Hepatic stellate cell (primary cell): ENCODE measurements around the gene AFAP1L2.

Source experiments
- DNase-seq: peaks from one replicate; pipeline ENCODE4 v3.0.0; 2011; ENCODE audit warnings: low spot score

The AFAP1L2 gene

DNA sequence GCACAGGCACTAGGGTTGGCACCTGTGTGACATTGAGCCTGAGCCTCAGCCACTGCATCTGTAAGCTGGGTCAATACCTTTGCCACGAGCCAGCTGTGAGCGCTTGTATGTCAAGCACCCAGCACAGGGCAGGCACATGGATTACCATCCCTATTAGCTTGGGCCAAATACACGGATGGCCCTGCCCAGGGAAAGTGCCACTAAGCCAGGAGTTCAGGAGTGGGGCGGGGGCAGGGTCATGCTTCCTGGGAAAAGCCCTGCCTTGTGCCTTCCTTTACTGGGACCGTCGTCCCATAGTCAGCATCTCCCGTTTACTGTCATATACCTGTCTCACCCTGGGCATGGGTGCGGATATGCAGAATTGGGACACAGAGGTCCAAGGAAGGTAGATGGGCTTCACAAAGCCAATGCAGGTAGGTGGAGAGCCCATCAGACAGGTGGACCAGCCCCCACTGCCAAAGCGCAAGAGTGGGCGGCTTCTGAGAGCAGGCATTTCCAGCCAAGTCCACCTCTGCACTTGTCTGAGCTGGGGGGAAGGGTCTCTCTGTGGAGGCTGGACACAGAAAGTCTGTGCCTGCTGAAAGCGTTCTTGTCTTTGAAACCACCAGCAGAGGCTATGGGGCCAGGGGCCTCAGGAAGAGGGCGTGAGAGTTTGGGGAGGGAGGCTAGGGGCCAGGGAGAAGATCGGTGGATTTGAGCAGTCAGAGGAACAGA, 92.6 kb downstream of the AFAP1L2 start:
- DNase-seq = no peak

DNA sequence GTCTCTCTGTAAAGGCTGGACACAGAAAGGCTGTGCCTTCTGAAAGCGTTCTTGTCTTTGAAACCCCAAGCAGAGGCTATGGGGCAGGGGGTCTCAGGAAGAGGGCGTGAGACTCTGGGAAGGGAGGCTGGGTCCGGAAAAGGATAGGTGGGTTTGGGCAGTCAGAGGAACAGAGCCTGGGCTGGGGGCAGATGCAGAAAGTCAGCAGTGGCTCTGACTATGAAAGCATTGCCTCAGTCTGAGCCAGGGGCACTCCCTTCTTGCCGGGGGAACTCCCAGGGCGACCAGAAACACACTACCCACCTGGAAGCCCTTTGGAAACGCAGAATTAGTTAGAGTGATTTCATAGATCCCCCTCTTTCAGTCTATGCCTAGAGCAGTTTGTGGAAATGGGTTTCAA, 93.3 kb downstream of the AFAP1L2 start:
- DNase-seq = no peak

DNA sequence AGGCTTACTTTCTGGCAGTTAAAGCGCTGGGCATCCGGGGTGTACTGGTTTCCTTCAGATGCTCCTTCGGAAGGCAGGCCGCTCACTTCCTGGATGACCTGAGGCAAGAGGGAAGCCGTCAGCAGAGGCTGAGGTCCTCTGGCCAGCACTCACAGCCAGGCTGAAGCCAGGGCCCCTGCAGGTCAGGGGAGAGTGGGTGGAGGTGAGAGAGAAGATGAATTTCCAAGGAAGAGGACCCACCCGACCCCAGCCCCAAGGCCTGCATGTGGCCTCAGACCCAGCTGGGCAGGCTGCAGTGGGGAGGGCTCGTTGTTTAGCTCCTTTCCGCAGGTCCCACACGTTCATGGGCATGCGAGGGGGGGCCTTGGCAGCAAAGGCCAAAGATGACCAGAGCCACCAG, 94.0 kb downstream of the AFAP1L2 start:
- DNase-seq = no peak

DNA sequence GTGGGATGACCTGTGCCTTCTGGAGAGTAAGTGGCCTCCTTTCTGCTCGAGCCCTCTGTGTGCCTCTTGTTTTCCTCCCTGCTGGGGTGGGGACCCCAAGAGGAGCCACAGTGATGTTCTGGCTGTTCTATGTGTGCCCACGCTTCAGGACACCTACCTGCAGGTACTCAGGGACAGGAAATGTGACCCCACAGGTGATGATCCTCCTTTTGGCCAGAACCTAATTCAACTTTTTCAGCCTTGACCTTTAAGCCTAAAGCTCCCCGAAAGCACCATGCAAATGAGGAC, 95.0 kb downstream of the AFAP1L2 start:
- DNase-seq = no peak

DNA sequence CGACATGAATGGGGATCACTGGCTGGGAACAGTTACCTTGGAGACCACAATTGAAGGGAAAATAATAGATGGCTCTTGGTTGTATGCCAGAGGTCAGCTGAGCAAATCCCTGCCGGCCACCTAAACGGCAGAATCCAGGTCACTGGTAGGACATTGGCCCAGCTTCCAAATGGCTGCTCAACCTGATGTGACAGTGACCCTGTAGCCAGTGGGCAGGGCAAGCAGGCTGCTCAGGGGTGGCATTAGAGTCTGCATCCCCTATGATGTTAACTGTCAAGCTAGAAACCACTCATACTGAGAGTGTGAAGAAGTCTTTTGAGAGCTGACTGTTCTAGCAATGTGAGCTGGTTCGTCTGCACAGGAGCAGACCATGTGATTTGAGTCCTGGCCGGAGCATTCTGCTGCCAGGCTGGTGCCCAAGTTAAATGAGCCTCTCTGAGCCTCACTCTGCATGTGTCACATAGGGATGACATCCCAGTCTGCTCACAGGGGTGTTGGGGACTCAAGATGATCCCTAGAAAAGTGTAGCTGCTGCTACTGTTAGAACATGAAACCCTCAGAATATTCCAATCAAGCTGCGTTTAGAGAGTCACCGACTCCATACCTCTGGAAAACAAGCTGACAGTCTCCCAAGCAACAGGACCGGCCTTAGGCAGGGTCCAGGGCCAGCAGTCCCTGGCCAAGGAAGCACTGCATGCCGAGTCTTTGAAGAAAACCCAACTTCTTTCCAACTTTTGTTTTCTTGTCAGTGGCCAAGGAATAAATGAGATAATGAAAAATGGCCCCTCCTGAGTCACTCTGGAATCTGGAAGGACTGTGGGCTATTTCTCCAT, 95.6 kb downstream of the AFAP1L2 start:
- peak; percentile 78 for DNase-seq

DNA sequence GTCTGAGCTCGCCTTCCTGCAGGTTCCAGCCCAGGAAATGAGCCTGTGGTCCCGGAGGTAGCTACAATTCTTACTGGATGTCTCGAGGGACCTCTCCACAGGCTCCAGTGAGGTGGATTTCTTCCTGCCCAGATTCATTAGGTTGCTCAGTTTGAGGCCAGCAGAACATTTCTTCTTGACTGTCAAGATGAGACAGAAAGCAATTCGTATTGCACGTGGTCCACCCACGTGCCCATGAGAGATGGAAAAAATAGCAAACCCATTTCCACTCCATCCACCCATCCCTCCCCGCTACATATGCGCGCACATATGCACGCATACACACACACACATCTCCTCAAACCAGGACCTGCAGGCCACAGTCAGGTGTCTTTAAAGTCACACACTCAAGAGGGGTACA, 96.6 kb downstream of the AFAP1L2 start:
- no peak for DNase-seq

DNA sequence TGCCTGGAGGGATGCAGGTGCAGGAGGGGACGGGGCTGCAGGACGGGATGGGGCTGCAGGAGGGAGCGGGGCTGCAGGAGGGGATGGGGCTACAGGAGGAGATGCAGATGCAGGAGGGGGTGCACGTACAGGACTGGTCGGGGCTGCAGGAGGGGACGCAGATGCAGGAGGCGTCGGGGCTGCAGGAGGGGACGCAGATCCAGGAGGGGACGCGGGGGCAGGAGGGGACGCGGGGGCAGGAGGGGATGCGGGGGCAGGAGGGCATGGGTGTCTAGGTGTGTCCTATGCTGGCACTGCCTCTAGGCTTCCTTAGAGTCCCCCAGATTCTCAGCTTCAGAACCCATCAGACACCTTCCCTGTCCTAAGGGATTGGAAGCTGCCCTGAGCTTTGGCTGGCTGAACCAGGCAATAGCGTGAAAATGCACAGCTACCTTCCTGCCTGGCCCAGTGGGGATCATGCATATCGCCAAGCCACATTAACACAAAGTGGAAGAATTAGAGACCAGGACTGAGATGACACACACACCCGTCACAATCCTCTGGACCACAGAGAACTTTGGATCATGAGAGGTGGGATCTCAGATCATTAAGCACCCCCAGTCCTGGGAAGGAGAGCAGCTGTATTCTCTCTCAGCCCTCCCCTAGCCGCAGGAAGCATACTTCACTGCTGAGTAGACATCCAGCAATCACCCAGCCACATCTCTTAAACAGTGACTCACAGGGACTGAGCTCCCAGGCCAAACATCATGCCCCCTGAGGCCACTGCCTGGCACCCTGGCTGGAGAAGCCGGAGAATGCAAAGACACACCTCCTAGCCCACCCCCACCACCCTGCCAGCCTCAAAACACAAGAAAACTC, 98.0 kb downstream of the AFAP1L2 start:
- peak; percentile 97 for DNase-seq

DNA sequence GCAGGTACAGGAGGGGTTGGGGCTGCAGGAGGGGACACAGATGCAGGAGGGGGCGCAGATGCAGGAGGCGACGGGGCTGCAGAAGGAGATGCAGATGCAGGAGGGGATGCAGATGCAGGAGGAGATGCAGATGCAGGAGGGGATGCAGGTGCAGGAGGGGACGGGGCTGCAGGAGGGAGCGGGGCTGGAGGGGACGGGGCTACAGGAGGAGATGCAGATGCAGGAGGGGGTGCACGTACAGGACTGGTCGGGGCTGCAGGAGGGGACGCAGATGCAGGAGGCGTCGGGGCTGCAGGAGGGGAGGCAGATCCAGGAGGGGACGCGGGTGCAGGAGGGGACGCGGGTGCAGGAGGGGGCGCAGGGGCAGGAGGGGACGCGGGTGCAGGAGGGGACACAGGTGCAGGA, 98.8 kb downstream of the AFAP1L2 start:
- DNase-seq = no peak

DNA sequence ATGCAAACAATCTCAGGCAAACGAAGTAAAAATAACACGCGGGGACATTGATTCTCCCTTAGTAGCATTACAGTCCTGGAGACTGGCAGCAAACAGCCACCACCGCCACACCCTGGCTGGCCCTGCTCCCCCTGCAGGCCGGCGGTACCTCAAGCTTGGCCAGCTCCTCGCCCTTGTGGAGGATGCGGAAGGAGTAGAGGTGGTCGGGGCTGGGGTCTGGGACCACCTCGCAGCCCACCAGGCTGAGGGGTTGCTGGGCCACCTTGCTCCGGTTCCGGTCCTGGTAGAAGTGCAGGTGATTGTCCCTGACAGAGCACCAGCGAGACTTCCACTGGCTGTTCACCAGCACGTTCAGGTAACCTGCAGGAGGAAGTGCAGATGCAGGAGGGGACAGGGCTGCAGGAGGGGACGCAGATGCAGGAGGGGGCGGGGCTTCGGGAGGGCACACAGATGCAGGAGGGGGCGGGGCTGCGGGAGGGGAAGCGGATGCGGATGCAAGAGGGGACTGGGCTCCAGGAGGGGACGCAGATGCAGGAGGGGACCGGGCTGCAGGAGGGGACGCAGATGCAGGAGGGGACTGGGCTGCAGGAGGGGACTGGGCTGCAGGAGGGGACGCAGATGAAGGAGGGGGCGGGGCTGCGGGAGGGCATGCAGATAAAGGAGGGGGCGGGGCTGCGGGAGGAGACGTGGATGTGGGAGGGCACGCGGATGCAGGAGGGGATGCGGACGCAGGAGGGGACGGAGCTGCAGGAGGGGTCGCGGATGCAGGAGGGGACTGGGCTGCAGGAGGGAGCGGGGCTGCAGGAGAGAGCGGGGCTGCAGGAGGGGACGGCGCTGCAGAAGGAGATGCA, 99.5 kb downstream of the AFAP1L2 start:
- DNase-seq = no peak

DNA sequence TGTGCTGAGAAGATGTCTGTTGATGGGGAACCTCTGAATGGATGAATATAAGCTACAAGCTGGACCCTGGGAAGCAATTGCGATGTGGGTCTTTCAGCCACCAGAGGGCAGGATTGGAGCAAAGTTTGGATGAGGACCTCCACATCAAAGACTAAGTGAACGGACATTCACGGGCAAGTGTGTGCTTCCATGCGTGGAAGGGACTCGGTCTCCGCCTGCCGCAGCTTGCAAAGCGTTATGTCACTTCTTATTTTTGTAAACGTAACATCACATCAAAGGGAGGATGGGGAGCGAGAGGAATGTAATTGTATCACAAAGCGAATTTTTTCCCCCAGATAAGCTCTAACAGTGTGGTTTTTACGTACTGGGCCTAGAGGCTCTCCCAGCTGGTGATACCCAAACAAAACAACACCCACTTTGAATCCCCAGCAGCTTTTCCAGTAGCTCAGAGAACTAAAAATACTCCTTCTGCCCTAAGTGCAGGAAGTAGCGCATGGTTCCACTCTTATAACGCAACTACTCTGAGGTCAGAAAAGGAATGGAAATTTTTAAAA, 100.2 kb downstream of the AFAP1L2 start:
- DNase-seq = peak; percentile 88

DNA sequence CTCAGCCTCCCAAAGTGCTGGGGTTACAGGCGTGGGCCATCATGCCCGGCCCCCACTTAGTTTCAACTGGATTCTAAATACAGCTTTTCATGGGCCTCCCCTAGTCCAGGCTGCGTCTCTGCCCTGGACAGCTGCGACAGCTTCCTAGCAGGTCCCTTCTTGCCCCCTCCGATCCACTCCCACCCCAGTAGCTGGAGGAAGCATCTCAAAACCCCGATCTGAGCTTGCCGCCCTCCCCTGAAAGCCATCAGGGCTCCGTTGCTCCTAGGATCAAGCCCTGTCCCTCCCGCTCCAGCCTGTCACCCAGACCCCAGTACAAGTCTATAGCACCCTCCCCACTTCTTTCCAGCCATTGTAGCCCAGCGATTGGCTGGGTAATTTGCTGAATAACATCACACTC, 100.7 kb downstream of the AFAP1L2 start:
- no peak for DNase-seq

DNA sequence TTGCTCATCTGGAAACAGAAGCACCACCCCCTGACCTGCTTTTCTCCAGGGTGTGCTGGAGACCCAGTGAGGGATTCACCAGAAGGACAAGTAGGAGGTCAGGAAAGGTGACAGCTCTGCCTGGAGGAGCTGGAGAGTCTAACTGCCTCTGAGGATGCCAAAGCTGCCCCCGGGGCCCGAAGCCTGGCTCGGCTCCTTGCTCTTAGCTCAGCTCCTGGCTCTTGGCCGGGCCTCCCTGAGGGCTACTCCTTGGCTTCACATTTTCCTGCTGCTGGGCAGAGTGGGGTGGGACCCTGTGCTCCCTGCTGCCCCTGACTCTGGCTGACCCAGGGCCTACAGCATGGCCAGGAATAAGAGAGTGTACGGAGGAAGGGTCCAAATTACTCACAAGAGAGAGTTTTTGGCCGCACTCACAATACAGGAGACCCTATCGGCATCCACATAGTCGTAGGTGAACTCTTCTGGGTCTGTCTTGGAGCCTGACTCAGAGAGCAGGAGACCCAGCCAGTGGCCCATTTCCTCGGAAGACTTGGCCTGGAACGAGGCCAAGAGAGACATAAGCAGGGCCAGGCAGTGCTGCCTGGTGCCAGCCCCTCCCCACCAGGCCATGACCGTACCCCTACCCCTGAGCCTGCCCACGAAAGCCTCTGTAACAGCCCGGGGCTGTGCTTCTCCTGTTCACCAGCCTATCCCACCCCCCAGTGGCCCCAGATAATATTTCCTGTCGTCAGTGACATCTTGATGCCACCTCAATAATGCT, 102.2 kb downstream of the AFAP1L2 start:
- DNase-seq = no peak

DNA sequence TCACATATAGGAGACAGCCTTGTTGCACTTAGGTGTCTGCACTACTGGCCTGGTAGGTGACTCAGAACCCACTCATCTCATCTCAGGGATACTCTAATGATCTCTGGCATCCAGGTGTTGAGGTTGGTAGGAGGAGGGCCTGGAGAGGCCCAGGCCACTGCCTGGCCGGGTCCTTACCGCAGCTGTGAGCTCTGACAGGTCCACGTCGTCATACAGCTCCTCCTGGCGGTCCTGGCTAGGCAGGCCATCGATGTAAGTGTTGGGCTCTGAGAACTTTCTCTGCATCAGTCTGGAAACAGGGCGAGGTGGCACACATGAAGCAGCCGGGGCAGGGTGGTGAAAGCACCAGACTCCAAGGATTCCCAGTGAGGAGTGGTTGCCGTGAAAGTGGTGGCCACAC, 103.1 kb downstream of the AFAP1L2 start:
- DNase-seq = no peak

DNA sequence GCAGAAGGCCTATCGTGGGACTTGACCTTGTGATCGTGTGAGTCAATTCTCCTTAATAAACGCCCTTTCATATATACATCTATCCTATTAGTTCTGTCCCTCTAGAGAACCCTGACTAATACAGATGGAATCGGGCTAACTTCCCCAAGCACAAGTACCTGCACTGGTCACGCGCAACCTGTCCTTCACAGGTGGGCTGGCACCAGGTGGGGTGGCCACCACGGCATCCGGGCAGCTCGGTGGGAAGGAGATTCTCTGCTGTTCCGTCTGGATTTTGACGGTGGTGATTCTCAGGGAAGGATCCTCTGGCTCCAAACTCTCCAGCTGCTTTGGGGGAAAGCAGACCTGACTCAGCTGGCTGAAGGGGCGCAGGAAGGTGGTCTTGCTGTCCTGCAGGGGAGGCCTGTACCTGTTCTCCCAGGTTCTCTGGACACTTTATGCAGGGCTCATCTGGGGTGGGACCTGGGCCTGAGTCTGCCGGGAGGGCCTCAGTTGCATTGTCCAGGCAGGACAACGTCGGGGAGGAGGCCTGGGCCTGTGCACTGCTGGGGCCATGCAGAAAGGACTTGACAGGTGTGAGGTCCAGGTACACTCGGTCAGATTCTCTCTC, 104.2 kb downstream of the AFAP1L2 start:
- no peak for DNase-seq

DNA sequence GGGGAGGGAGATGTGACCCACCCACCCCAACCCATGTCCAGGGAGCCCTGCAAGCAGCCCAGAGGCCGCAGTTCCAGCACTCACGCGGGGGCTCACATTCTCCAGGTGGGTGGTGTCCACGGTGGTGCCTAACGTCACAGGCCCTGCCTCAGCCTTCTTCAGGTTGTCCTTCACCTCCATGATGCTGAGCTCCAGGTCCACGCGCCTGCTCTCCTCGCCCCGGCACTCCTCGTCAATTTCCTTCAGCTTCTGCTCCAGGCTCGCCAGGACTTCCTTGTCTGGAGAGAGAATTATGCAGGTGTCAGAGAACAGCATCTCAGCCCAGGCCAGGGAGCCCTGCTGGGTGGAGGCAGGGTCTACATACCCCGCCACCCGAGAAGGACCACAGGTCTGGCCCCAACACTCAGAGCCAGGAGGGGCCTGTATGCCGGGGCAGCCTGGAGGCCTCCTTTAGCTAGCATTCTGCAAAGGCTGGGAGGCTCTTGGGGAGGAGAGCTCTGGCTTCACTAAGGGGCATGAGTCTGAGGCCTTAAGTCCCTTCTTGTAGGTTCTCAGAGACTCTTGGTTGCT, 107.1 kb downstream of the AFAP1L2 start:
- no peak for DNase-seq

DNA sequence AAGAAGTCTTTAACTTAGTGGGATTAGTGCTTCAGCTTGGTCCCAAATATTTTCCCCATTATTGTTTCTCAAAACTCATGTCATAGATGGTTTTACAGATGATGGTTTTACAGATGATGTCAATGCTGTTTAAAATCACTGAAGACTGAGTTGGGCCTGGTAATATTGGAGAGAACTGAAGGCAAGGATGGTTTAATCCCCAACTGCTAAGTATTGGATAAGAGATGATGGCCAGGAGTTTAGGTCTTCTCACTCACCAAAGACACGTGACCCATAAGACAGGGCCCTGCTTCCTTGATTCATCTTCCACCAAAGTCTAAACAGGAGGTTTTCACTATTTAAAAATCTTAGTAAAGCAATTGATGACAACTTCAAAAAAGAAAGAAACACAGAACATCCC, 108.9 kb downstream of the AFAP1L2 start:
- DNase-seq = no peak

DNA sequence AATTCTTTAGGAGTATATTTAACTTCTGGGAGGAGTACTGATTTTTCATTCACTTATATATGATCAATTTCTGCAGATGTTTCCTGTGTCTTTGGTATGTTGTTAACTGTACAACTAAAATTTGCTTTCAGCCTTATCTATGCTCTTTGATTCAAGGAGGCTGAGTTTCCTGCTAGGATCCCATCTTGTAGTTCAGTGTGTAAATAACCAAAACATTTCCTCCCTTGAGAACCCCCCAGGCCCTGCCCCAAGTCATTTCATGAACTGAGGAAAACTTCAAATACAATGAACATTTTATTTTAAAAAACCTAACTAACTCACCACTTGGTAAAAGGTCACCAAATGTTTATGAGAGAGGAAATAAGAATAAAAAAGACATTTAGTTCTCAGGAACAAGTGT, 109.8 kb downstream of the AFAP1L2 start:
- DNase-seq = no peak

DNA sequence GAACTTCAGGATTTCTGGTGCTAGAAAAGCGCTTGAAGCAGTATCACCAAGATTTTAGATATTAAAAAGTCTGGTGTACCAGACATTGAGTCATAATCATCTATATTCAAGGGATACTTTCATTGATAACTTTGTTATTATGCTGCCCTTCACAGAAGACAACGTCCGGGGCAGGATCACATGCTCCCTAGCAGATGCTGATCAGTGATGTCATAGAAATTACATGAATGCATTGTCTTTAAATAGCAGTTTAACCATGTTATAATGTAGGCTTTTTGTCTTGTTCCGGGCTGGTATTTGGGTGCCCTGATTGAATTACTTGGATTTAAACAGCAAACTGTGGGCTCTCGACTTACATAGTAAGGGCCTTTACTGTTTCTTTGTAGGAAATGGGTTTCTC, 111.2 kb downstream of the AFAP1L2 start:
- no peak for DNase-seq

DNA sequence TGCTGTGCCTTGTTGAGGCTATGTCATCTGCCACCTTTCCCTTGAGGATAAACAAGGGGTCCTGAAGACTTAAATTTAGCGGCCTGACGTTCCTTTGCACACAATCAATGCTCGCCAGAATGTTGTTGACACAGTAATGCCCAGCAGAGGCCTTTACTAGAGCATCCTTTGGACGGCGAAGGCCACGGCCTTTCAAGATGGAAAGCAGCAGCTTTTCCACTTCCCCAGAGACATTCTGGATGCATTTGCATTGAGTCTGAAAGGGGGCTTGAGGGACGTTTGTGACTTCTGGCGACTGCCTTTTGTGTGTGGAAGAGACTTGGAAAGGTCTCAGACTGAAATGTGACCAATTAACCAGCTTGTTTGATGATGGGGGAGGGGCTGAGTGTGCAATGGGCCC, 112.8 kb downstream of the AFAP1L2 start:
- DNase-seq = no peak

DNA sequence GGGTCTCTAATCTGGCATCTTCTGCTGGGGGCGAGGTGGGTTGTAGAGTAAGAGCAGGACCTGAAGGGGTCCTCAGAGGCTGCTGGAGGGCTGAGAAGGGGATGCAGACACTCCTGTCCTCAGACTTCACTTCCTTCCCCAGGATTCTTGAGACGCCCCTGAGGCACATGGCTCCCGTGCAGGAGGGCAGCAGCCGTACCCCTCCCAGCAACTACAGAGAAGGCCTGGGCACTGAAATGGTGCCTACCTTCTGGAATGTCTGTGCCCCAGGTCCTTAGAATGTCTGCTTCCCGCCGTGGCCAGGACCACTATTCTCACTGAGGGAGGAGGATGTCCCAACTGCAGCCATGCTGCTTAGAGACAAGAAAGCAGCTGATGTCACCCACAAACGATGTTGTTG, 113.2 kb downstream of the AFAP1L2 start:
- no peak for DNase-seq
